Measurements from ENCODE around the gene IDE. TPM values are rescaled to one million over a fixed set of nuclear protein-coding genes. Genes with fewer than 3 reads are reported as not detected.
"Not testable (repeated sequence)": the region's sequence is repeated elsewhere in the genome, so short reads cannot be mapped to it uniquely, and the experiment has no call there.

The IDE gene
- total and polyA plus RNA-seq, 10 of the 15 experiments (the other 5 are each of a cell fraction or from before 2014, with no cell fraction given), result 11.6 to 54.5 (median 33.6) TPM

DNA sequence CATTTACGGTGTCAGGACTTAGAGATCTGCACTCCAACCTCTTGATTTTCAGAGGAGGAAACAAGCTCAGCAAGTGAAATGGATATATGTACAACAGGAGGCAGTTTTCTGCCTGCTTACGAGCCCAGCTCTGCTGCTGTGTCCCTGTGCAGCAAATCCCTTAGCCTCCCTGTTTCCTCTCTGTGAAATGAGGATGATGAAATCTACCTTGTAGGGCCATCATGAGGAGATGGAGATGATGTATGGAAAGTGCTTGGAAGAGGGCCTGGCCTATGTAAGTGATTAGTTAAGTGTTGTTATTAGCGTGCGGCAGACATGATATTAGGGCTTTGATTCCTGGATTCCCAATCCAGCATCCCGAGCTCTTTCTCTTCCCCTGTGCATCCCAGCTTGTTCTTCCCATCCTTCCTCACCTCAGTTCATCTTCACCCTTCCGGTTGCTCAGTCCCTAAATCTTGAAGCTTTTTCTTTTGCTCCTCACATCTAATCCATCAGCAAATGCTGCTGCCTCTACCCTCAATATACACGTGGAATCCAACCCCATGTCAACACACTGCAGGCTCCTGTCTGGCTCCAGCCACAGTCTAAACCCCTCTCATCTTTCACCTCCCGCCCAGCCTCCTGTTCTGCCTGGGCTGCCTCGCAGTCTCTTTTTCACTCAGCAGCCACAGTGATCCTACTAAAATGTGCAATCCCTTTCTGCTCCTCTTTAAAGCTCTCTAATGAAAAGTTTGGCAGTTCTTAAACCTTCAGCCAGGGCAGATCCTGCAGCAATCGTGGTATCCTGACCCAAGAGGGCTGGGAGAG lies 169.1 kb downstream of the IDE start:
- Histone ChIP-seq H3K79me2 (ENCODE audit: control insufficient read depth, insufficient read depth, low read length) (no peaks in the 10 kb centered on the region), H3K4me1 (ENCODE audit: control insufficient read depth, insufficient read depth, low read length) (peaks cover 4% of the 10 kb centered on the region; the same call in 1 of the 2 replicates), H3K4me3 (no peak overlapping the region), H3K27me3 (replicated peaks in 1 of 2; ENCODE audit: control insufficient read depth in 2 of 2, insufficient read depth in 2 of 2, low read length in 1 of 2) (no peaks in the 10 kb centered on the region), H3K36me3 (ENCODE audit: control insufficient read depth in 2 of 2, insufficient read depth in 2 of 2, low read length in 1 of 2) (no peaks in the 10 kb centered on the region), H3K4me2 (ENCODE audit: control insufficient read depth, insufficient read depth) (peak overlapping the region; percentile 17; the same call in 1 of the 2 replicates), H2AFZ (ENCODE audit: control insufficient read depth, low read depth, low read length) (no peak overlapping the region), H3K27ac (ENCODE audit: control insufficient read depth, insufficient read depth) (no peak overlapping the region), H3K9me3 (replicated peaks; ENCODE audit: control insufficient read depth, insufficient read depth, low read length) (no peaks in the 10 kb centered on the region; the same call in 2 of the 3 replicates), H4K20me1 (ENCODE audit: control insufficient read depth, insufficient read depth) (no peaks in the 10 kb centered on the region), H3K9ac (ENCODE audit: control insufficient read depth, insufficient read depth, low read length) (no peak overlapping the region)
- DNase-seq (ENCODE audit: low read depth, low spot score) (no peak), ATAC-seq (peak; percentile 25; the same call in 2 of the 3 replicates), FAIRE-seq (no peak)
- 33% methylated on average over 10 of the region's 10 CpGs for WGBS (ENCODE audit: insufficient coverage, insufficient replicate concordance, low lambda C conversion rate, missing lambda C conversion rate)
- ChIA-PET RAD21 (ENCODE audit: unreplicated experiment) (no interaction called here), CTCF (no interaction called here), POLR2A (no interaction called here), SMC1A (ENCODE audit: uncharacterized antibody, unreplicated experiment) (interaction anchor here (1.6 kb wide), 1 partner anchor 8 kb away, joined by 4 read pairs; no protein-coding TSS in a partner anchor)
- no TSS peak for BruUV-seq (replicated peaks)
- TF ChIP-seq ZNF384 (IDR thresholded peaks at IDR 0.05; ENCODE audit: borderline replicate concordance, low read depth, low read length) (no peak), JUNB (IDR thresholded peaks at IDR 0.05) (peak; percentile 23; the same call in 1 of the 2 replicates), ESRRA (IDR thresholded peaks at IDR 0.05; ENCODE audit: low read length) (no peak)
- in situ Hi-C loops (cut with MboI) (no loop called here), intact Hi-C loops (cut with micrococcal nuclease; ENCODE audit: unreplicated experiment) (no loop called here)

DNA sequence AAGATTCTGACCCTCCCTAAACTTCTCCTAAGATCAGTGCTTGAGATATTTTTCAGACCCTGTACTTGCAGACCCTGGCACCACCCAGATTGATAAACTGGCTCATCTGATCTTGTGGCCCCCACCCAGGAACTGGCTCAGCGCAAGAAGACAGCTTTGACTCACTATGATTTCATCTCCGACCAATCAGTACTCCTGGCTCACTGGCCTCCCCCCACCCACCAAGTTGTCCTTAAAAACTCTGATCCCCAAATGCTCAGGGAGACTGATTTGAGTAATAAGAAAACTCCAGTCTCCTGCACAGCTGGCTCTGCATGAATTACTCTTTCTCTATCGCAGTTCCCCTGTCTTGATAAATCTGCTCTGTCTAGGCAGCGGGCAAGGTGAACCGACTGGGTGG lies 171.7 kb downstream of the IDE start:
- WGBS (ENCODE audit: insufficient coverage, insufficient replicate concordance, low lambda C conversion rate, missing lambda C conversion rate), result 41% methylated on average over 5 of the region's 5 CpGs
- H4K20me1 ChIP-seq (ENCODE audit: control insufficient read depth, insufficient read depth); H3K4me2 ChIP-seq (ENCODE audit: control insufficient read depth, insufficient read depth); POLR2A ChIA-PET; H3K4me3 ChIP-seq; H3K79me2 ChIP-seq (ENCODE audit: control insufficient read depth, insufficient read depth, low read length); SMC1A ChIA-PET (ENCODE audit: uncharacterized antibody, unreplicated experiment); H3K9ac ChIP-seq (ENCODE audit: control insufficient read depth, insufficient read depth, low read length); intact Hi-C loops (cut with micrococcal nuclease; ENCODE audit: unreplicated experiment); H3K36me3 ChIP-seq (ENCODE audit: control insufficient read depth in 2 of 2, insufficient read depth in 2 of 2, low read length in 1 of 2); DNase-seq (ENCODE audit: low read depth, low spot score); H3K27ac ChIP-seq (ENCODE audit: control insufficient read depth, insufficient read depth); RAD21 ChIA-PET (ENCODE audit: unreplicated experiment); ATAC-seq; H3K4me1 ChIP-seq (ENCODE audit: control insufficient read depth, insufficient read depth, low read length); BruUV-seq (replicated peaks); in situ Hi-C loops (cut with MboI); H3K27me3 ChIP-seq (replicated peaks in 1 of 2; ENCODE audit: control insufficient read depth in 2 of 2, insufficient read depth in 2 of 2, low read length in 1 of 2); FAIRE-seq; H2AFZ ChIP-seq (ENCODE audit: control insufficient read depth, low read depth, low read length); H3K9me3 ChIP-seq (replicated peaks; ENCODE audit: control insufficient read depth, insufficient read depth, low read length): not testable (repeated sequence)
- CTCF ChIA-PET, result interaction anchor here (0.7 kb wide), 1 partner anchor 176 kb away, joined by 3 read pairs; no protein-coding TSS in a partner anchor

Other genes starting within 250 kb of the IDE start
- 40.3 and 50.5 TPM in 2 replicates for gene KIF11, start 19.0 kb upstream of the IDE start, total RNA-seq (2014; rRNA removed)
- gene KIF11, start 19.0 kb upstream of the IDE start, total RNA-seq (2014; rRNA removed; fragmentation: Illumina TruSeq; extraction: Trizol), result 76.8 and 79.8 TPM in 2 replicates
- 41.4 and 43.6 TPM in 2 replicates for gene KIF11, start 19.0 kb upstream of the IDE start, total RNA-seq (2021)
- gene KIF11, start 19.0 kb upstream of the IDE start, polyA plus RNA-seq (2011; rRNA removed), result 33.4 and 63.3 TPM in 2 replicates
- 61.6 and 84.4 TPM in 2 replicates for gene KIF11, start 19.0 kb upstream of the IDE start, polyA plus RNA-seq (2014; fragmentation: Illumina TruSeq; extraction: Trizol)
- gene KIF11, start 19.0 kb upstream of the IDE start, polyA plus RNA-seq (2014; fragmentation: Nextera tagmentation; extraction: Ambion mirVana), result 10 to 100 TPM; 14.1 to 17.9 TPM
- gene KIF11, start 19.0 kb upstream of the IDE start, polyA plus RNA-seq (2014; rRNA removed), result 26.9 and 28.7 TPM in 2 replicates
- 10 to 100 TPM; 67.4 to 73.8 TPM for gene KIF11, start 19.0 kb upstream of the IDE start, polyA plus RNA-seq (2016; fragmentation: Nextera tagmentation; extraction: Ambion mirVana)
- 10.1 and 14.2 TPM in 2 replicates for gene HHEX, start 115.9 kb upstream of the IDE start, total RNA-seq (2014; rRNA removed)
- 15.1 and 15.4 TPM in 2 replicates for gene HHEX, start 115.9 kb upstream of the IDE start, total RNA-seq (2014; rRNA removed; fragmentation: Illumina TruSeq; extraction: Trizol)
- gene HHEX, start 115.9 kb upstream of the IDE start, total RNA-seq (2021), result 17.8 and 21.6 TPM in 2 replicates
- 3.9 and 4.5 TPM in 2 replicates for gene HHEX, start 115.9 kb upstream of the IDE start, polyA plus RNA-seq (2011; rRNA removed)
- gene HHEX, start 115.9 kb upstream of the IDE start, polyA plus RNA-seq (2014; fragmentation: Illumina TruSeq; extraction: Trizol), result 21.1 and 26.3 TPM in 2 replicates
- gene HHEX, start 115.9 kb upstream of the IDE start, polyA plus RNA-seq (2014; fragmentation: Nextera tagmentation; extraction: Ambion mirVana), result 10 to 100 TPM in 1 of 2 experiments, 1 to 10 TPM in 1; 8.6 to 11.9 TPM
- 17.8 and 18.1 TPM in 2 replicates for gene HHEX, start 115.9 kb upstream of the IDE start, polyA plus RNA-seq (2014; rRNA removed)
- gene HHEX, start 115.9 kb upstream of the IDE start, polyA plus RNA-seq (2016; fragmentation: Nextera tagmentation; extraction: Ambion mirVana), result 10 to 100 TPM; 30.9 to 32.8 TPM

Data from GM12878 (cell line).